ENCODE measurements around the gene CADM4.
"Not testable (repeated sequence)": the region's sequence is repeated elsewhere in the genome, so short reads cannot be mapped to it uniquely, and the experiment has no call there.

The CADM4 gene, protein sequence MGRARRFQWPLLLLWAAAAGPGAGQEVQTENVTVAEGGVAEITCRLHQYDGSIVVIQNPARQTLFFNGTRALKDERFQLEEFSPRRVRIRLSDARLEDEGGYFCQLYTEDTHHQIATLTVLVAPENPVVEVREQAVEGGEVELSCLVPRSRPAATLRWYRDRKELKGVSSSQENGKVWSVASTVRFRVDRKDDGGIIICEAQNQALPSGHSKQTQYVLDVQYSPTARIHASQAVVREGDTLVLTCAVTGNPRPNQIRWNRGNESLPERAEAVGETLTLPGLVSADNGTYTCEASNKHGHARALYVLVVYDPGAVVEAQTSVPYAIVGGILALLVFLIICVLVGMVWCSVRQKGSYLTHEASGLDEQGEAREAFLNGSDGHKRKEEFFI

DNA sequence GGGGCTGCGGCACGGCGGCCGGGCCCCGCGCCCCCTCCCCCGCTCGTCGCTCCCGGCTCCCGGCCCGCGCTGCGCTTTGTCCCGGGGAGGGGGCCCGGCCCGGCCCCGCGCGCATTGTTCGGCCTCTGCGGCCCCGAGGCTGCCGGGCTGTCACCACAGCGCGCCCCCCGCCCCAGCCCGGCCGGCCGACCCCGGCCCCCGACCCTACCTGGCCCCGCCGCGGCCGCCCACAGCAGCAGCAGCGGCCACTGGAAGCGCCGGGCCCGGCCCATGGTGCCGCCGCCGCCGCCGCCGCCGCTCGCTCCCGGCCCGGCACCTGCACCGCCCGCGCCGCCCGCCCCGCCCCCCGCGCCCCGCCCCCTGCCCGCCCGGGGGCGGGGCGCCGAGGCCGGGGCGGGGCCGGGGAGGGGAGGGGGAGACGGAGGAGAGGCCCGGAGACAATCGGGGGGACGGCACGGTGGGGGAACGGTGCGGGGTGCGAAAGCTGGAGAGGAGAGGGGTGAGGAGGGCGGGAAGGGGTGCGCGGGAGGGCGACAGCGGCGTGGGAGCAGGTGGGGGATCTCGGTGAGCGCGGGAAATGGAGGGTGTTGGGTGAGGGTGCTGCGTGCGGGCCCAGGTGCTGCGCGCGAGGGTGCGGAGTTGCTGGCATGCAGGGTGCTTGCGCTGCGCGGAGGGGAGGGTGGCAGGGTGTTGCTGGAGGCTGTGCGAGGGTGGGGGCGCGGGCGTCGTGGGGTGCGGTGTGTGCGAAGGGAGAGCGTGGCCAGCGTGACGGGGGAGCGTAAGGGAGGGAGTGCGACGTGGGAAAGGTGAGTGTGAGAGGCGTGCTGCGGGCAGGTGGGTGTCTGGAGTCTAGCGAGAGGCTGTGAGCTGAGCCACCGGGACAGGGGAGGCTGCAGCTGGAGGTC, at the start of gene CADM4:
Gene CADM4, minus strand, starts transcription at position 332 of the 905 bp plus-strand sequence. Its CDS starts 60 bp downstream, at position 272.
- DNase-seq (ENCODE audit: low spot score), result peak; percentile 46

DNA sequence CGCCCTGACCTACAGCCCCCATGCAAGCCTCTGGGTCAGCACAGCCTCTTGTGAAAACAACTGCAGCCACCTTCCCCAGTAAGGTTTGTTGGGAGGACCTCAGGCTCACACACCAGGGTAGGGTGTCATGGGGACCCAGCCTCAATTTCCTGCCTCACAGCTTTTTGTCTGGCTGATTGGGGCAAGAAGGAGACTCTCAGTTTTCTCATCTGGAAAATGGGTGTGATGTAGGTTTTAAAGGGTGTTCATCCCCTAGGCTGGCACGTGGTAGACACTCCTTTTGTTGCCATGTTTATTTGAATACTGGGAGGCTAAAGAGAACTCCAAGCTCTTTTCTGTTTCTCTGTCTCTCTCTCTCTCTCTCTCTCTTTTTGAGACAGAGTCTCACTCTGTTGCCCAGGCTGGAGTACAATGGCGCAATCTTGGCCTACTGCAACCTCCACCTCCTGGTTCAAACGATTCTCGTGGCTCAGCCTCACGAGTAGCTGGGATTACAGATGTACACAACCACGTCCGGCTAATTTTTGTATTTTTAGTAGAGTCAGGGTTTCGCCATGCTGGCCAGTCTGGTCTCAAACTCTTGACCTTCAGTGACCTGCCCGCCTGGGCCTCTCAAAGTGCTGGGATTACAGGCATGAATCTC, 48.5 kb upstream of the CADM4 start:
- no peak for DNase-seq (ENCODE audit: low spot score)

DNA sequence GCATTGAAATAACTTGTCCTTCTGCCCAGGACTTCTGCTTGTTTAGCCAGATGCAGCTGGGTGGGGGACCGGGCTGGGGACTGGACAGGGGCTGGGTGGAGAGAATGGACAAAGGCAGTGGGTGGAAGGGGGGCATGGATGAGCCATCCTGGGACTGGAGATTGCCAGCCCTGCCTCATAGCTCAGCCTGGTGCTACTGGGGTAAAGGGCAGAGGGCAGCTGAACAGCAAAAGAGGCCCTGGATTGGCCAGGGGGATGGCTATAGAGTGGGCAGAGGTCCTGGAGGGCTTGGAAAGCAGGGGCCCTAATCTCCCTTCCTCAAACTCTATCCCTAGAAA, 48.0 kb upstream of the CADM4 start:
- DNase-seq (ENCODE audit: low spot score), result peak; percentile 30

DNA sequence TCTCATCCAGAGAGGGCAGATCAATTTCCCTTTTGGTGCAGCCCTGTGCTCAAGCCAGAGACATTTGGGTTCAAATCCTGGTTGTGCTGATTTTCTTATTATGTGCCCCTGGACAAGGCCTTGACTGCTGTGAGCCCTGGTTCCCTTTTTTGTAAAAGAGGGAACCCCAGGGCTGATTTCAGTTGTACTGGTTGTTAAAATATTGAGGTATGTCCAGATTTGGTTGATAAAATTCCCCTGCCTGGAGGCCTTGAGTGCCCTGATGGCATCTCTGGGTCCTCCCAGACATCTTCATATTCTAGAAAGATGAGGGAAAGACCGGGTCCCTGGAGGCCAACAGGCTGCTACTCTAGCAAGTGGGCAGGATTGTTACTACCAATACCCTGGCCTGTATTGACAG, 44.7 kb upstream of the CADM4 start:
- DNase-seq (ENCODE audit: low spot score), result no peak

DNA sequence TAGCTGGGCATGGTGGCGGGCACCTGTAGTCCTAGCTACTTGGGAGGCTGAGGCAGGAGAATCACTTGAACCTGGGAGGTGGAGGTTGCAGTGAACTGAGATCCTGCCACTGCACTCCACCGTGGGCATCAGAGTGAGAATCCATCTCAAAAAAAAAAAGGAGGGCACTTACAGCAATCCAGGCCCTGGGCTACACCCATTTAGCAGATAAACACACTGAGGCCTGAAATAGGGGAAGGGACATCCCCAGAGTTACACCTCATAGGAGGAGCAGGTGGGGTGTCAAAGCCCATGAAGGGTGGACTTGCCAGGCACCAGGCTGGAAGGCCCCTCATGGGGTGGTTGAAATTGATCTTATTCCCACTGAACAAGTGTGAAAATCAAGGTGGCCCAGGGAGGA, 44.3 kb upstream of the CADM4 start:
- no peak for DNase-seq (ENCODE audit: low spot score)

DNA sequence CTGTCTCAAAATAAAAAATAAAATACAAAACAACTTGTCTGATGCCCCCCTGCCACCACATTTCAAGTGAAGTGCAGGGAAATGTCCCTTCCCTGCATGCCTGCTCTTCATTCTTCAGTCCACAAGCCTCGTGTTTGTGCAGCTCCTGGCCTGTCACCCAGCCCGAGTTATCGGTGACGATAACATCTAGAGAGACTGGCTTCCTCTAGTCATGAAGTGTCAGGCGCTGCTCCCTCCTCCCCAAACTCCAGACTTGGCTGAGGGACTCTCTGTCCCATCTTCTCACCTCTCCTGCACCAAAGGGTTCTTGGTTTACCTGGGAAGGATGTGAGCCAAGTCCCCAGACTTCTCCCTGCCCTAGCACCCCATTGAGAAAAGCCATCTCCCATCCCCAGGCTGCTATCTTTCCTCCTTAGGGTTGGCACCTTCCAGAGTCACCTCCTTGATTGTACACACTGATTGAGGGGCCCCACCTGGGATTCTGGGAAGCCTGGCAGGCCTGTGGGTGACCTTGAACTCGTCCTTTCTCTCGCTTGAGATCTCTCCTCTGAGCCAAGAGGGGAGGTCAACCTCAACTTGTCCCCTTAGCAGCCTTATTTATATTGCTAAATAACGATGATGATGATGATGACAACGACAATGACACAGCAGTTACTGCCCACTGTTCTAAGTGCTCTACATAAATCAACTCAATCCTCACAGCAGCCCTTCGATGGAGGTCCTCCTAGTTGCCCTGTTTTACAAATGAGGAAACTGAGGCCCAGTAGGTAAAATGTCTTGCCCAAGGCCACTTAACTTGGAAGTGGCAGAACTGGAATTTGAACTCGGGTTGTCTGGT, 43.4 kb upstream of the CADM4 start:
- no peak for DNase-seq (ENCODE audit: low spot score)

DNA sequence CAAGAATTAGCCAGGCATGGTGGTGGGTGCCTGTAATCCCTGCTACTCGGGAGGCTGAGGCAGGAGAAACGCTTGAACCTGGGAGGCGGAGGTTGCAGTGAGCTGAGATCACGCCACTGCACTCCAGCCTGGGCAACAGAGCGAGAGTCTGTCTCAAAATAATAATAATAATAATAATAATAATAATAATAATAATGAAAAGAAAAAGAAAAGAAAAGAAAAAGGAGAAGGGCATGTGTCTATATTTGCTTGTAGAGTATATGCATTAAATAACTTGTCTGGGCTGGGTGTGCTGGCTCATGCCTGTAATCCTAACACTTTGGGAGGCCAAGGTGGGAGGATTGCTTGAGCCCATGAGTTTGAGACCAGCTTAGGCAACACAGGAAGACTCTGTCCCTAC, 42.6 kb upstream of the CADM4 start:
- DNase-seq (ENCODE audit: low spot score), result not testable (repeated sequence)

DNA sequence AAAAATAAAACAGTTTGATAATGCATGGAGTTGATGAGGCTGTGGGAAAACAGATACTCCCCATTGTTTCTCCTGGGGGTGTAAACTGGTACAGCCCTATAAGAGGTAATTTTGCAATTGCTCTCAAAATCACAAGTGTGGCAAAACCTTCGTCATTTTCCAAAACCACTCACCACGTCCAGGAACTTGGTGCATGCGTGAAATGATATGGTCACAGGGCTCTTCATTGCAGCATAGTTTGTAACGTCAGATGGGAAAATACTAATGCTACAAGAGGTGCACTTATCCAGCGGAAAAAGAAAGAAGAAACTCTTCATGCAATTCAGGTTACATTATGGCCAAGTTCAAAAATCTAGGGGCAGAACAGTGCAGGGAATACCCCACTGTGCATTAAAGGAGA, 42.2 kb upstream of the CADM4 start:
- DNase-seq (ENCODE audit: low spot score), result no peak

DNA sequence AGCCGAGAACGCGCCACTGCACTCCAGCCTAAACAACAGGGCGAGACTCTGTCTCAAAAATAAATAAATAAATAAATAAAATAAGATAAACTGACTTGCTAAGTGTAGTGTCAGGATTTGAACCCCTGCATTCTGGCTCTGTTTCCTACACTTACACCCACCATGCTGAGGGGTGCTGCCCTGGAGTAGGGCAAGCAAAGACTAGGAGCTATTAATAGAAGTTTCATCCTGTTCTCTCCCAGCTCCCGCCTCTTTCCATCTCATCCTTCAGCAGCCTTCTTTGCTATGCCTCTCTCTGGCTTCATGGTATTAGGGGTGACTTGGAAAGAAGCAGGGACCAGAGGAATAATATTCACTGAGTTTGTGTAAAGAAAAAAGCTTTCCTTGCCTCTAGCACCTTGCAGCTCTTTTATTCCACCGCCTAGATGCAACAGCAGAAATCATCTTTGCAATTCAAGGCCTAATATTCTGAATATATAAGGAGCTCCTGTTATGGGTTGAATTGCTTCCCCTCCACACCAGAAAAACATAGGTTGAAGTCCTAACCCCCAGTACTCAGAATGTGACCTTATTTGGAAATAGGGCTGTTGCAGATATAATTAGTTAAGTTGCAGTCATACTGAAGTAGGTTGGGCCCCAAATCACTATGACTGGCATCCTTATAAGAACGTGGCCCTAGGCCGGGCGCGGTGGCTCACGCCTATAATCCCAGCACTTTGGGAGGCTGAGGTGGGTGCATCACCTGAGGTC, 39.0 kb upstream of the CADM4 start:
- no peak for DNase-seq (ENCODE audit: low spot score)

DNA sequence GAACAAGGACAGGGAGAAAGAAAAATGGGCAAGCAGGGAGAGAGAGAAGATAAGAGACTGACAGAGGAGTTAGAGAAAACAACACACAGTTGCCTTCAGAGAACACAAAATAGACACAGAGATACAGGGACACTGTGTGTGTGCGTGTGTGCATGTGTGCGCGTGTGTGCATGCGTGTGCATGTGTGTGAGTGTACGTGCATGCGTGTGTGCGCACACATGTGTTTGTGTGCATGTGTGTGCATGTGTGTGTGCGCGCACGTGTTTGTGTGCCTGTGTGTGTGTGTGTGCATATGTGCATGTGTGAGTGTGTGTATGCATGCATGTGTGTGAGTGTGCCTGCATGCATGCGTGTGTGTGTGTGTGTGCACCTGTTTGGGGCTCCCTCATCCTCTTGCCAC, 36.3 kb upstream of the CADM4 start:
- DNase-seq (ENCODE audit: low spot score), result no peak

DNA sequence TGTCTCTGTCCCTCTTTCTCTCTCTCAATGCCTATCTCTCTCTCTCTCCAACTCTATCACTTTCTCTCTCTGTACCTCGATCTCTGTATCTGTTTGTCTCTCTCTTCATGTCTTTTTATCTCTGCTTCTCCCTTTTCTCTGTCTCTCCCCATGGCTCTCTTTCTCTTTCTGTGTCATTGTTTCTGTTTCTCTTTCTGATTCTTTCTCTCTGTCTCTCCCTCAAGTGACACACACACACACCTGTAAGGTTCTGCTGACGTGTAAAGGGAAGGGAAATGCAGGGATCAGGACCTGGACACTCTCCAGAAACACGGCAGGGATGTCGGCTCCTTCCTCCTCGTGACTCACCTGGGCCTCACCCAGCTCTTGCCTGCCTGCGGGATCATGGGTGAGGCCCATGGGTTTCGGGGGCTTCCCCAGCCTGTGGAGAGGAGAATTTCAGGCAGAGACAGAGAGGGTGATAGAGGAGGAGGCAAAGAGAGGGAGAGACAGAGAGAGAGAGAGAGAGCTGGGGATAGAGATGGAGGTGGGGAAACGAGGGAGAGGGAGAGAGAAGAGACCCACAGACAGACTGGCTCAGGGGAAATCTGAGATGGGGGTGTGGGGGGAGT, 35.7 kb upstream of the CADM4 start:
- no peak for DNase-seq (ENCODE audit: low spot score)

DNA sequence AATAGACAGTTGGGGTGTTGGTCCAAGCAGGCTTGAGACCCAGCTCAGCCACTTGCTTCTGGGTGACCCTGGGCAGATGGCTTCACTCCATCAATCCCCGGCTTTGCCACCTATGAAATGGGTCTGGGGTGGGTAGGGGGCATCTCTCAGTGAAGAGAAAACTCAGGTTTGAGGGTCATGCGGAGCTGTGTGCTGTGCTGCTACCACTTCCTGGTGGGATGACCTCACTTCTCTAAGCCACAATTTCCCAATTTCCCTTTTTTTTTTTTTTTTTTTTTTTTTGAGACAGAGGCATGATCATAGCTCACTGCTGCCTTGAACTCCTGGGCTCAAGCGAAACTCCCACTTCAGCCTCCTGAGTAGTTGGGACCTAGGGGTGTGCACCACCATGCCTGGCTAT, 34.9 kb upstream of the CADM4 start:
- DNase-seq (ENCODE audit: low spot score), result peak; percentile 15

DNA sequence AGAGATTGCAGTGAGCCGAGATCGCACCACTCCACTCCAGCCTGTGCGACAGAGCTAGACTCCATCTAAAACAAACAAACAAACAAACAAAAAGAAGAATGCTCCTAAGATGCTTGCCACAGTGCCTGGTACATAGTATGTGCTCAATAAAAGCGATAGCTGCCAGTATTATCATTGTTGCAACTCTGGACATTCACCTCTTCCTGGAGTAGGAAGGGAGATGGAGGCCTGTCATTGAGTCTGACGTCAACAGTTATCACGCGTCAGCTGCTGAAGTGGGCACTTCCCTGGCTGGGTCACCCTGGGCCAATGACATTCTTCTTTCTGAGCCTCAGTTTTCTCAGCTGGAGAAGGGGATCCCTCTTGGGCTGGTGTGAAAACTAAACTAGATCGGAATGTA, 34.5 kb upstream of the CADM4 start:
- DNase-seq (ENCODE audit: low spot score), result peak; percentile 20

DNA sequence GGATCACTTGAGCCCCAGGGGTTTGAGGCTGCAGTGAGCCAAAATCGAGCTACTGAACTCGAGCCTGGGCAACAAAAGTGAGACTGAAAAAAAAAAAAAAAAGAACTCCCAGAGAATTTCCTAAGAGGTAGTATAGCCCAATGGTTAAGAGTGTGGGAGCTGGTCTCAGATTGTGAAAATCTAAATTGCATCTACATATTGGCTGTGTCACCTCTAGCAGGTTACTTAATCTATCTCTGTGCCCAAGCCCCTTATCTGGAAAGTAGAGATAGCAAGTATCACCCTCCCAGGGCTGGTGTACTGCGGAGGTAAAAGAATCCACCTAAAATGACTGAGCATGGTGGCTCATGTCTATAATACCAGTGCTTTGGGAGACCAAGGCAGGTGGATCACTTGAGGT, 34.0 kb upstream of the CADM4 start:
- no peak for DNase-seq (ENCODE audit: low spot score)

DNA sequence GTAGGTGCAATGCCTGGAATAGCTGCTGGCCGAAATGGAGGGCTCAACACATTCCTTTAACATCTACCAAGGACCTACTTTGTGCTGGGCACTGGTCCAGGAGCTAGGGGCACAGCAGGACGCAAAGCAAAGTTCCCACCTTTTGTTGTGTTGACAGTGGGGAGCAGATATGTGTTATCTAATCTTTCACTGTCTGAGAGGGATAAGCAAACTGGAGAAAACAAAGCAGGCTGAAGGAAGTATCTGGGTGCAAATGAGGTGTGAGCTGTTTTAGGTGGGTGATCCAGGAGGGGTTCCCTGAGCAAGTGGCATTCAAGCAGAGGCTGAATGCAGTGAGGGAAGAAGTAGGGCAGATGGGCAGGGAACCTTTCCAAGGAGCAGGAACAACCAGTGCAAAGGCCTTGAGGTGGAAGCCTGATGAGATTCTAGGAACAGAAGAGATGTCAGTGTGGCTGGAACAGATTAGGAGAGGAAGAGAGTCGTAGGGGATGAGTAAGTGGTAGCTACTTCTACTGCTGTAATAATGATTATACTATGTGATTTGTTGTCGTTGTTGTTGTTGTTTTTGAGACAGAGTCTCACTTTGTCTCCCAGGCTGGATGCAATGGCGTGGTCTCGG, 32.5 kb upstream of the CADM4 start:
- DNase-seq (ENCODE audit: low spot score), result no peak

DNA sequence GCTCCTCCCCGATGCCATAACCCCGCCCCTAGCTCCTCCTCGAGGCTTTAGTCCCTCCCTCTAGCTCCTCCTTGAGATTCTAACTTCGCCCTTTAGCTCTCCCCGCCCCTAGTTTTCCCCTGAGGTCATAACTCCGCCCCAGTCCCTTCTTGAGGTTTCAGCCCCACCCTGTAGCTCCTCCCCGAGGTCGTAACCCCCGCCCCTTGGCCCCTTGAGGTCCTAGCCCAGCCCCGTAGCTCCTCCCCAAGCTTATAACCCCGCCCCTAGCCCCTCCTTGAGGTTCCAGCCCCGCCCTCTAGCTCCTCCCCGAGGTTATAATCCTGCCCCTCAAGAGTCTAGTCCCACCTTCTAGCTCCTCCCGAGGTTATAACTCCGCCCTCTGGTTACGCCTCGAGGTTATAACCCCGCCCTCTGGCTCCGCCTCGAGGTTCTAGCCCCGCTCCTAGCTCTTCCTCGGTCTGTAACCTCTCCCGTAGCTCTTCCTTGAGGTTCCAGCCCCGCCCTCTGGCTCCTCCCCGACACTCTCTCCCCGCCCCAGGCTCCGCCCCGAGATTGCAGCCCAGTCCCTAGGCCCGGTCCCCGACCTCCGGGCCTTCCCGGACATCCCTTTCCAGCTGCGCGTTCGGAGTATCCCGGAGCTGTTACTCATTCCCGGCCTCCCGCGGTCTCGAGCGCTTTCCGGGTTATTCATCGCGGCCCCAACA, 28.9 kb upstream of the CADM4 start:
- DNase-seq (ENCODE audit: low spot score), result peak; percentile 99

DNA sequence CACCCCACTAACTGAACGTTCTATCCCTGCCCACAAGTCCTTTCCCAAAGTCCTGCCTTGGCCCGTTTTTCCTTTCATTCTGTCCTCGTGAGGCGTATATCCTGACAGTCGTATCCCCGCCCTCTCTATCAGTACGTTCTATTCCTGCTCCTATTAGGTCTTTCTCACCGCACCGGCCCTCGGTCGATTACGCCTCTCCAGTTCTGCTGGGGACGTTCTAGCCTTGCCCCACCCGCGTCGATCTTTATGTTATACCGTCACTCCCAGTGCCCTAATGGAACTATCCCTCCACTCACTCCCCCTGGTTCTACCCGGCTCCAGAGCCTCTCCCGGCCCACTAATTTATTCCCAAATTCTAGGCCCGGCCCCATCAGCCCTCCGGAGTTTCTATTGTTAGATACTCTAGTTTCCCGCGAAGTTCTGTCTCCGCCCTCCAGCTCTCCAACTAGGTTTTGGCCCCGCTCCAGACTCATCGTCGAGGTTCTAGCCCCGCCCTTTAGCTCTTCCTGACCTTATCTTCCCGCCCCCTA, 28.3 kb upstream of the CADM4 start:
- DNase-seq (ENCODE audit: low spot score), result no peak

DNA sequence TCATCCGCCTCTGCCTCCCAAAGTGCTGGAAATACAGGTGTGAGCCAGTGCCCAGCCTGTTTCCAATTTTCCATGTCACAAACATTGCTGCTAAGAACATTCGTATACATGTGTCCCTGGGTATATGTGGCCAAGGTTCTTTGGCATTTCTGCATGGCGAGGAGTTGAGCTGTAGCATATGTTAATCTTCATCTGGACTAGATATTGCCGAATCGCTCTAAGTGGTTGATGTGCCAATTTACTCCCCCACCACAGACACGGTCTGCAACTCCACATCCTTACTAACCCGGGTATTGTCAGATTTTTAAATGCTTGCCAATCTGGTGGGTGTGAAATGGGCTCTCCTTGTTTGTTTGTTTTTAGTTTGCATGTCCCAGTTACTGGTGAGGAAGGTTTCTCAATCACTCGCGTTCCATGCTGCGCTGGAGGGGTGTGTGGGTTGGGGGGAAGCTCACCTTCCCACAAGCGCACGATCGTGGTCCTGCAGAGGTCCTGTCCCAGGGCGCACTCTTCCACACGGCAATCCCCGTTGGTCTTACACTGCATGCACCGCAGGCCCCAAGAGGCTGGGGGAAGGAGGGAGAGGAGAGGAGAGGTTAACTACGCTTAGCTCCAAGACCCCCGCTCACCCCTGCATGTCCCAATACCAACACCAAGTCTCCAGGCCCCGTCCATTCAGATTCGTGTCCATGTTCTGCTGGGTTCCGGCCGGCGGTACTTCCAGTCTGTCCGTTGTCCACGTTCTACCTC, 27.7 kb upstream of the CADM4 start:
- DNase-seq (ENCODE audit: low spot score), result peak; percentile 38

DNA sequence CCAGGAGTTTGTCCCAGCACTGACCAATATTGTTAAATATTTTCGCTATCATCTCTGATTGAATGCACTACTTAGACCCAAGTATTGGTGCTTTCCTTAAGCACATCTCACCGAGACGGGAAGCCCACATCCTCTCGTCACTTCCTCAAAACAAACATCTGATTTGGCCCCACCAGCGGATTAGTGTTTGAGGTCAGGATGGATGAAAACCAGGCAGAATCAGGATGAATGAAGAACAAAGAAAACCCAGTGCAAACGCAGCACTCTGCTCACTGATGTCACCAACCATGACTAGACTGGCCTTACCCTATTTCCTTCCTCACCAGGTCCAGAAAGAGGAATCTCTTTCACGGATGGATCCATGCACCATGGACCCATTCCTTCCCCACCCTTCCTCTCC, 24.4 kb upstream of the CADM4 start:
- DNase-seq (ENCODE audit: low spot score), result peak; percentile 36
